ENCODE measurements around the gene NTM.
A peak's percentile ranks its signal among the peaks of the same experiment; 100 is the strongest.

The NTM gene

GRCh38 chr11:131839326-131839725, 468.9 kb downstream of the NTM start:
- DNase-seq: no peak

DNA sequence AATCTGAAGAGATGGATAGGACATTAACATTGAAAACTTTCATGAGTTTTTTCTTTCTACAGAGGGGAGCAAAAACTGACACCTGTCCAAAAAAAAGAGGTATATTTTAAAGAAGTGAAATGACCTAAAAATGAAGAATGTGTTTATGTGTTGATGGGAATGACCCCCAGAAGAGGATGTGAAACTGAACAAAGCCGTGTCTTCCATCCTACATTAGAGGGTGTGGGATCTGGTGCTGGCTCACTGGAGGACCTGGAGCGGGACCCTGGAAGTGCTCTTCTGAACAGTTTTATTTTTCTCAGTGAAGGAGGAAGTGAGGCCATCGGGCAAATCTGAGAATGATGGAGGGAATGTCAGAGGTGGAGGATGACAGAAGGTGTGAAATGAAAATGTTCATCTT, 470.1 kb downstream of the NTM start:
- no peak for DNase-seq

GRCh38 chr11:131841028-131841427, 470.6 kb downstream of the NTM start:
- no peak for DNase-seq

GRCh38 chr11:131841925-131842635, 471.7 kb downstream of the NTM start:
- no peak for DNase-seq

GRCh38 chr11:131845255-131845654, 474.8 kb downstream of the NTM start:
- DNase-seq: no peak

- DNase-seq: no peak
Observed at GRCh38 chr11:131849485-131849884, 479.1 kb downstream of the NTM start.

DNA sequence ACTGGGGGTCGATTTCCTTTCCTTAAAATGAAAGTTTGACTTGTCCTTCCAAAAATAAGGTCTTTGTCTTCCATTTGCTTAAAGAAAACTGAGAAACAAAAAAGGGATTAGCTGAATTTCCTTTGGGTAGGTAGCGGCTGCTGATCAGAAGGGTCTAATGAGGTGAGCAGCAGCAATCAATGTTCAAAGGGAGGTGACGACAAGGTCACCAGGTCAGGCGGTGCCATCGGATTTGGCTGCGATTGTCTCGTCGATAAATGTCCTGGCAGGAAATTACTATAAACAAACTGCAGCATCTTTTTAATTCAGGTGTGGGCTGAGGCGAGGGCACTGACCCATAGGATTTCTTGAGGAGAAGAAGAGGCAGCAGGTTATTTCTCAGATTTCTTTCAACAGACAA, 480.1 kb downstream of the NTM start:
- DNase-seq: no peak

GRCh38 chr11:131851964-131852755, 481.7 kb downstream of the NTM start:
- DNase-seq: no peak

GRCh38 chr11:131852757-131853156, 482.3 kb downstream of the NTM start:
- DNase-seq: no peak

DNA sequence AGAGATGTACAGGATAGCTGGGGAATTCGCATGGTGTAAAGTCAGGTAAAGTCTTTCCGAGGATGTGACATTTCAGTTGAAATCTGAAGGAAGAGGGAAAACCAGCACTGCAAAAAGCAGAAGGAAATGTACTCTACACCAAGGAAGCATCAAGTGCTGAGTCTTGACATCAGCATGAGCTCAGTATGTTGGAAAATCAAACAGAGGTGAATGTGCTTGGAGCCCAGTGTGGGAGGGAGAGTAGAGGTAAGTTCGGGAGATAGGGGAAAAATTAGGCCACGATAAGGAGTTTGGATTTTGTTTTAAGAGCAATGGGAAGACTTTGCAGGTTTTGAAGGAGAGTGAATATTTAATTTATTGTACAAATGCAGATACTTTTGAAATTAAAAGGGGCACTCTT, 484.0 kb downstream of the NTM start:
- DNase-seq: no peak

GRCh38 chr11:131855320-131855719, 484.9 kb downstream of the NTM start:
- no peak for DNase-seq

DNA sequence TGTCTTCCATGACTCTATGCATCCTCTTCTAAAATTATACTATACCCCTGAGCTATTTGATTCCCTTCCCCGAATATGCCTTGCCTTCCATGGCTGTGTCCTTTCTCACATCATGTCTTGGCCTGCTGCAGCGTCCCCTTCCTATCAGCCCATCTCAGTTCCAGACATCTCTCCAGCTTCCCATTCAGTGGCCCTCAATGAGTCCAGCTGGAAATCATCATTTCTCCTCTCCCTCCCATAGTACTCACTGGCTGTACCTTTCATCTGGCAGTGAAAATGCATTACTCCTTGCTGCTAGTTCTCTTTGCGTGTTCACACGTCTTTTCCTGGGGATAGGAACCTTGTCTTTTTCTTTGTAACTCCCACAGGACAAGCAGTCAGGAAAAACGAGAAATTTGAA, 486.8 kb downstream of the NTM start:
- no peak for DNase-seq

GRCh38 chr11:131858505-131858904, 488.1 kb downstream of the NTM start:
- no peak for DNase-seq

DNA sequence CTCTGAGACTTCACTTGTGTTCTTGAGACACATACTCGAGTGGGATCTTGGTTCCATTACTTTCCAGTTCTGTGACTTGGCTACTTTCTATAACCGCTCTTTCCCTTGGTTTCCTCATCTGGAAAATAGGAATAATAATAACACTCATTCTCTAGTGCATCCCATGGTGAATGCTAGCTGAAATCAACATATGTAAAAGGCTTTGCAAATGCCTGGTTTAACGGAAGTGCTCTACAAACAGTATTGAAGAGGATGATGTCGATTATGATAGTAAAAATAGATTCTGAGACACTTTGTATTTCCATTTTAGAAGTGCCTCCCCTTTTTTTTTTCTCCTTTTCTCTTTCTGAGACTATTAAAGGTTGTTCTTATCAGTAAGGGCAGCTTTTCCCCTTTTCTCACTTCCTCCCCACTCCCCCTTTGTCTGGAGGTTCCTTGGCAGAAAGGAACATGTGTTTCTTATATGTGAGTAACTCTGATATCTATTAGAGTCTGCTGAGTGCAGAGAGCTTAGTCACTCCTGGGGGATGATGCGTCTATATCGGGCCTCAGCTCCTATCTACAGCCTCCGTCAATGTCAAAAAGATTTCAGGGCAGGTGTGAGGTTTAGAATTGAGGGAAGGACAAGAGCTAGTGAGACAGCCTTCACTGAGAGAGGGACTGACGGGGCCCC, 489.3 kb downstream of the NTM start:
- peak; percentile 77 for DNase-seq

DNA sequence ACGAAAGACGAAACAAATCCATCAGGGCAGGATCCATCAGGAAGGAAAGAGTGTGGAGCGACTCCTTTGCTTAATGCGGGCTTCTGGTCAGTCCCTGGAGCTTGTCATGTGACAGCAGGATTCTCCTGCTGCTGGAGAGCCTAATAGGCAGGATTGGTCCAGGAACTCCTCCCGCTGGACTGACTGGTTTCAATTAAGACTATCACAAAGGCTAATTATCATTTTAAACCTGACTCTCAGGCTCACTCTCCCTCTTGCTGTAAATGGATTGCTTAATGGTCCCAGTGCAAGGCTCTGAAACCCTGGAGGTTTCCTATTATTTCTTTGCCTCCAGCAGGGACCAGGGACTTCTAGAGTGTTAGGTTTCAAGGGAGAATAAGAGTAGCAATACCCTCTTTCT, 493.8 kb downstream of the NTM start:
- no peak for DNase-seq

DNA sequence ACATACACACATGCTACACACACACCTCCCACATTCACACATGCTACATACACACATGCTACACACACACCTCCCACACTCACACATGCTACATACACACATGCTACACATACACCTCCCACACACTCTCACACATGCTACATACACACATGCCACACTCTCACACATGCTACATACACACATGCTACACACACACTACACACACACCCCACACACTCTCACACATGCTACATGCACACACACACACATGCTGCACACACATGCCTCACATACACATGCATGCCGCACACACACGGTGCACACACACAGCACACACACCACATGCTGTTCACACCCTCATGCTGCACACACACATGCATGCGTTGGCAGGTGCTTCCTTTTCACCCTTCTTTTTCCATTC, 495.4 kb downstream of the NTM start:
- DNase-seq: no peak

DNA sequence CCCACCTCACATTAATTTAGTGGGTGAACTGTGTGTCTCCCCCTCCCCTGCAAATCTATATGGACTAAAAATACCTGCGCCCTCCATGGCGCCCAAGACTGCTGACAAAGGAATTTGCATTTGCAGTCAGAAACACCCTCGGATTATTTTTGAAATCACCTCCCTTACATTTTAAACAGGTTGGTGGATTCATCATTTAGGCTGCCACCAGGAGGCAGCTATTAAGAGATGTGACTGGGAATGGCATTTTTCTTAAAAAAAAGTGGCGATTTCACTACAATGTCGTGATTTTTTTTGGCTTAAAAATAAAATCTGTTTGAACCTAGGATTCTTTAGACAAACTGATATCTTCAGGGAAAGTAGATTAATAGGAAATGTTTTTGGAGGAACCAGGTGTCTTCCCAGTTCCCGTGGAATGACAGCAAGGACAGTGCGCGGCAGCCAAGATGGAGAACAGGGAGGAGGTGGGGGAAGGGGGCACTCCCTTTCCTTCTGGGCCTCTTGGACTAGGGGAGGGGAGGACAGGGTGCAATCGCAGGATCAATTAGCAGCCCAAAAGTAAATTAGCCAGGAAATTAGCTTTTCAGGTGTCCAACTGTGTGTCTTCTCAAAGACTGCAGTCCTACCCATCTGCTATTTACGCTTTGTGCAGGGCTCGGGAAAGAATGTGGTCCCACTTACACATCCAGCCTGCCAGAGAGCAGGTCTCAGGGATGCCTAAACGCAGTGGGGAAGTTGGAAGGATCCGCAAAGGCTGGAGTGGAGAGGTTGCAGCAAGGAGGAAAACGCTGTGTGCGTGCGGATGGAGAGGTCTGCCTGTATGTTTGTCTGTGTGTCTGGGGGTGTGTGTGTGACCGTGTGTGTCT, 496.4 kb downstream of the NTM start:
- DNase-seq: no peak

GRCh38 chr11:131867457-131868257, 497.2 kb downstream of the NTM start:
- DNase-seq: peak; percentile 90

GRCh38 chr11:131868629-131869507, 498.5 kb downstream of the NTM start:
- peak; percentile 39 for DNase-seq

GRCh38 chr11:131870305-131870704, 499.9 kb downstream of the NTM start:
- DNase-seq: no peak

- no peak for DNase-seq
Observed at GRCh38 chr11:131871006-131871405, 500.6 kb downstream of the NTM start.
